Brain microvascular endothelial cell (primary cell): ENCODE results near the gene DAAM2.

ENCODE experiments used
- DNase-seq: peaks from one replicate; pipeline ENCODE4 v3.0.0-alpha.2; 2020
- H3K27ac ChIP-seq: fragments of 250-450 bp; sonication (Bioruptor Pico); 2 replicates; pipeline ENCODE4 v1.5.1; 2020; ENCODE audit warnings: mild to moderate bottlenecking, moderate library complexity
- H3K27me3 ChIP-seq: fragments of 250-450 bp; sonication (Bioruptor Pico); replicated peaks from 2 replicates; pipeline ENCODE4 v1.5.1; 2020; ENCODE audit warnings: mild to moderate bottlenecking
- H3K36me3 ChIP-seq: fragments of 250-450 bp; sonication (Bioruptor Pico); replicated peaks from 2 replicates; pipeline ENCODE4 v1.5.1; 2020; ENCODE audit warnings: mild to moderate bottlenecking
- H3K4me3 ChIP-seq: 2 replicates; pipeline ENCODE4 v1.5.1; 2011; ENCODE audit warnings: low read depth, mild to moderate bottlenecking, control low read depth, low read length, moderate library complexity
- in situ Hi-C: cut with HindIII; loops from 2 replicates; pipeline ENCODE4 v1.10.0; 2017; ENCODE audit warnings: low sequenced_read_pairs, low pct_ligation_motif_present
- TF ChIP-seq, protein P1 (sequence below): IDR thresholded peaks from 2 replicates; pipeline ENCODE4 v1.5.1; 2011; ENCODE audit warnings: low read depth, mild to moderate bottlenecking, moderate library complexity, low read length, control low read depth, inconsistent platforms; ENCODE audit errors: missing control alignments

Gene DAAM2

DNA sequence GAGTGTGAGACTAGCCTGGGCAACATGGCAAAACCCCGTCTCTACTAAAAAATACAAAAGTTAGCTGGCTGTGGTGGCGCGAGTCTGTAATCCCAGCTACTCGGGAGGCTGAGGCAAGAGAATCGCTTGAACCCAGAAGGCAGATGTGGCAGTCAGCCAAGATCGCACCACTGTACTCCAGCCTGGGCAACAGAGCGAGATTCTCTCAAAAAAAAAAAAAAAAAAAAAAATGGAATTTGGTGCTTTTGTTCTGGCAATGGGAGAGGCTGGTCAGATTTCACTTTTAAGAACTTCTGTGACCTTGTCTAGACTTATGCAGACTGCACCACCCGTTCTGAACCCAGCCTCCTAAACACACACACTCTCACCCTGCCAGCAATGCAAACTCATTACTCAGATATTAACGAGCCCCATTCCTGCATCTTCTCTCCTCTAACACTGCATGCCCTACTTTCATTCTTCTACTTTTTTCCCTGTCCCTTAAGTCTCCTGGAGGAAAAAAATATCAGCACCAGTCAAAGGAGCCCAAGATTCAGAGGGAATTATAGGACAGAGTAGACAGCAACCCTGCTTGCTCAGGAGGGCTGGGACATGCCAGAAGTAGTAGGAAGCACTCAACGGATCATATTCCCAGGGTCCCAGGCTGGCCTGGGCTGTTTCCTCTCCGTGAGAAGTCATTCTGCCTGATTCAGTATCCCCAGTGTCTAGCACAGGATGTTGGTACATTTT, 137.7 kb downstream of the DAAM2 start:
- Histone ChIP-seq H3K4me3 (no peak overlapping the region), H3K27me3 (no peaks in the 10 kb centered on the region), H3K36me3 (peaks cover 5% of the 10 kb centered on the region), H3K27ac (peak overlapping the region; percentile 42)
- peak; percentile 62 for DNase-seq
- in situ Hi-C loops, result no loop called here
- TF ChIP-seq, protein P1, sequence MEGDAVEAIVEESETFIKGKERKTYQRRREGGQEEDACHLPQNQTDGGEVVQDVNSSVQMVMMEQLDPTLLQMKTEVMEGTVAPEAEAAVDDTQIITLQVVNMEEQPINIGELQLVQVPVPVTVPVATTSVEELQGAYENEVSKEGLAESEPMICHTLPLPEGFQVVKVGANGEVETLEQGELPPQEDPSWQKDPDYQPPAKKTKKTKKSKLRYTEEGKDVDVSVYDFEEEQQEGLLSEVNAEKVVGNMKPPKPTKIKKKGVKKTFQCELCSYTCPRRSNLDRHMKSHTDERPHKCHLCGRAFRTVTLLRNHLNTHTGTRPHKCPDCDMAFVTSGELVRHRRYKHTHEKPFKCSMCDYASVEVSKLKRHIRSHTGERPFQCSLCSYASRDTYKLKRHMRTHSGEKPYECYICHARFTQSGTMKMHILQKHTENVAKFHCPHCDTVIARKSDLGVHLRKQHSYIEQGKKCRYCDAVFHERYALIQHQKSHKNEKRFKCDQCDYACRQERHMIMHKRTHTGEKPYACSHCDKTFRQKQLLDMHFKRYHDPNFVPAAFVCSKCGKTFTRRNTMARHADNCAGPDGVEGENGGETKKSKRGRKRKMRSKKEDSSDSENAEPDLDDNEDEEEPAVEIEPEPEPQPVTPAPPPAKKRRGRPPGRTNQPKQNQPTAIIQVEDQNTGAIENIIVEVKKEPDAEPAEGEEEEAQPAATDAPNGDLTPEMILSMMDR, result no peak

DNA sequence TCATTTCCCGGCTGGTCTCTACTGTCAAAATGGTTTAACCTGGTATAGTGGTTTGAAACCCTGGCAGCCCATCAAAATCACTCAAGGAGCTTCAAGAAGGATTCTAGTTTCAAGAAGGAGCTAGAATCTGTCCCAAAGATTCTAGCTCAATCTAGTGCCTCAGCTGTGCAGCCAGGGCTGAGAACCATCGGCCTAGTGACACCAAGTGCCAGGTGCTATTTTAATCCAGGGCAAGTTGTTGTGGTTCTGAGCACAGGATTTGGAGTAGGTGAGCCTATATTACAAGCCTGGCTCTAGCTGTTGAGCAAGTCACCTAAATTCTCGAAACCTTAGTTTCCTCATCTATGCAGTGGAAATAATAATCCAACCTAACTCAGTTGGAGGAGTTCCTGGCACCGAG, 138.4 kb downstream of the DAAM2 start:
- no peak overlapping the region for H3K4me3 ChIP-seq
- H3K27ac ChIP-seq, result peak overlapping the region; percentile 42
- TF ChIP-seq, protein P1, result no peak
- DNase-seq, result no peak
- H3K27me3 ChIP-seq, result no peaks in the 10 kb centered on the region
- in situ Hi-C loops, result no loop called here
- no peaks in the 10 kb centered on the region for H3K36me3 ChIP-seq

DNA sequence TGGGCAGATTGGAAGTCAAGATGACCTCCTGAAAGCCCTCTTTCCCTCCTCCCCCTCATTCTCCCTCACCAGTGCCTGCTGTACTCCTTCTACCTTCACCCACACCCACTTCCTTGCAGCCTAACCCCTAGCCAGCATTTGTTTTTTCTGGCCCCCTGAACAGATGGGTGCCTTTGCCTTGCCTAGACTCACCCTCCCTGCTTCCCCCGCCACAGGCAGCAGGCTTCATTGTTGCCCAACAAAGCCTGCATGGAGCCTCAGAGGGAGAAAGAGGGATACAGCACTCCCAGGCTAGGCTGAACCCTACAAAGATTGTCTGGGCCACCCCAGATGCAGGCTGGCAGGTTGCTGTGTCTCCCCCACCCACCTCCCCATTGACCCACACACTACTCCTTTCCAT, 139.4 kb downstream of the DAAM2 start:
- TF ChIP-seq, protein P1, result no peak
- in situ Hi-C loops, result no loop called here
- Histone ChIP-seq H3K4me3 (no peak overlapping the region), H3K27me3 (no peaks in the 10 kb centered on the region), H3K36me3 (no peaks in the 10 kb centered on the region), H3K27ac (no peak overlapping the region)
- no peak for DNase-seq

DNA sequence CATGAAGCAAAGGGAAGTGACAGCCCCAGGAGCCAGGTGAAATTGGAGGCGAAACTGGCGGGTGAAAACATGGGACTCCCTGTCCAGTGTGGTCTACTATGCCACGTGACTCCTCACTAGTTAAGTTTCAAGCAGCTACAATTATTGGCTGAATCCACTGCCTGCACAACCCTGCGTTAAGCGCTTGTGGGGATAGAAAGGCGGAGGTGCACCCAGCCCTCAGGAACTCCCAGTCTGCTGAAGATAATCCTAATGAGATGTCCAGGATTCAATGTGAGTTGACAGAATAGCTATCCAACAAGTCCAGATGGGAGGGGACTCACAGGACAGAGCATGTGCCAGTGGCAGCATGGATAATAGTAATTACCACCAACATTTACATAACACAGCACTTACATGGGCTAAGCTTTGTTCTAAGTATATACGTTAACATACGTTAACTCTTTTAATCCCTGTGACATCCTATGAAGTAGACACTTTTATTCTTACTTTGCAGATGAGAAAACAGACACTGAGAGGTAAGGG, 140.3 kb downstream of the DAAM2 start:
- no peaks in the 10 kb centered on the region for H3K36me3 ChIP-seq
- in situ Hi-C loops, result no loop called here
- TF ChIP-seq, protein P1, result no peak
- DNase-seq, result no peak
- H3K27me3 ChIP-seq, result no peaks in the 10 kb centered on the region
- H3K4me3 ChIP-seq, result no peak overlapping the region
- H3K27ac ChIP-seq, result no peak overlapping the region

DNA sequence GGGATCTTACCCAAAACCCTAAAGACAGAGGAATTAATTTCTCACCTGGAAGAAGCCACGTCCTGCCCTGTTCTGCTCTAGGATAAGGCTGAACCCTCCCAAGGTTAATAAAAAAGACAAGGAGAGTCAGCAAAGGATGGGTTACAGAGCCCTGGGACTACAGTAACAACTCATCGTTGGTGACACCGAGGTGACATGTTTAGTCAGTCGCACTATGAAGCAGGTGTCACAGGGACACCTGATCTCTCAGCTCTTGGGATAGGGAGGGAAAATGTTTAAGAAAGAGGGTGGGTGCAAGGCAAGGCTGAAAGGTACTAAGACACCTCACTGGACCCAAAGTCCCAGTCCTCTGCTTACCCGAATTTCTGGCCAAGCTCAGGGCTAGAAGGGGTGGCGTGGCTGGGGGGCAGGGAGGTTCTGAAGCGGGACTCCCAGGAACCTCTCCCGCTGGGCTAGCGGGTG, 141.5 kb downstream of the DAAM2 start:
- in situ Hi-C loops, result no loop called here
- TF ChIP-seq, protein P1, result no peak
- H3K36me3 ChIP-seq, result no peaks in the 10 kb centered on the region
- H3K27ac ChIP-seq, result no peak overlapping the region
- no peaks in the 10 kb centered on the region for H3K27me3 ChIP-seq
- peak overlapping the region; percentile 74 for H3K4me3 ChIP-seq
- DNase-seq, result no peak
